ENCODE data around the gene ZNRF3.
A peak's percentile ranks its signal among the peaks of the same experiment; 100 is the strongest.
"Not testable (repeated sequence)": the region's sequence is repeated elsewhere in the genome, so short reads cannot be mapped to it uniquely, and the experiment has no call there.

The ZNRF3 gene

GRCh38 chr22:29037340-29037932, 154.1 kb downstream of the ZNRF3 start:
- no peak for DNase-seq (ENCODE audit: low spot score)

- no peak for DNase-seq (ENCODE audit: low spot score)
Observed at GRCh38 chr22:29039148-29039547, 155.8 kb downstream of the ZNRF3 start.

GRCh38 chr22:29039684-29040083, 156.3 kb downstream of the ZNRF3 start:
- not testable (repeated sequence) for DNase-seq (ENCODE audit: low spot score)

GRCh38 chr22:29040385-29041275, 157.3 kb downstream of the ZNRF3 start:
- DNase-seq (ENCODE audit: low spot score) = peak; percentile 70

GRCh38 chr22:29041408-29041807, 158.0 kb downstream of the ZNRF3 start:
- no peak for DNase-seq (ENCODE audit: low spot score)

GRCh38 chr22:29043906-29044575, 160.7 kb downstream of the ZNRF3 start:
- DNase-seq (ENCODE audit: low spot score) = no peak

GRCh38 chr22:29044657-29045176, 161.3 kb downstream of the ZNRF3 start:
- DNase-seq (ENCODE audit: low spot score) = no peak

GRCh38 chr22:29048822-29049654, 165.7 kb downstream of the ZNRF3 start:
- DNase-seq (ENCODE audit: low spot score) = no peak

- DNase-seq (ENCODE audit: low spot score) = no peak
Observed at GRCh38 chr22:29049655-29050263, 166.4 kb downstream of the ZNRF3 start.

GRCh38 chr22:29050457-29050856, 167.1 kb downstream of the ZNRF3 start:
- DNase-seq (ENCODE audit: low spot score) = no peak

- DNase-seq (ENCODE audit: low spot score) = no peak
Observed at GRCh38 chr22:29053048-29053702, 169.8 kb downstream of the ZNRF3 start.

- no peak for DNase-seq (ENCODE audit: low spot score)
Observed at GRCh38 chr22:29054251-29054767, 170.9 kb downstream of the ZNRF3 start.

- no peak for DNase-seq (ENCODE audit: low spot score)
Observed at GRCh38 chr22:29055192-29055830, 171.9 kb downstream of the ZNRF3 start.

GRCh38 chr22:29056472-29056871, 173.1 kb downstream of the ZNRF3 start:
- DNase-seq (ENCODE audit: low spot score) = no peak

- DNase-seq (ENCODE audit: low spot score) = no peak
Observed at GRCh38 chr22:29060251-29060869, 177.0 kb downstream of the ZNRF3 start.

GRCh38 chr22:29060931-29061330, 177.6 kb downstream of the ZNRF3 start:
- no peak for DNase-seq (ENCODE audit: low spot score)

- no peak for DNase-seq (ENCODE audit: low spot score)
Observed at GRCh38 chr22:29061773-29062172, 178.4 kb downstream of the ZNRF3 start, which contains the start of gene C22orf31. Gene C22orf31 (minus strand): TSS chr22:29061831. CDS start chr22:29061792, 39 bp downstream.

- no peak for DNase-seq (ENCODE audit: low spot score)
Observed at GRCh38 chr22:29062286-29062821, 179.0 kb downstream of the ZNRF3 start.
